Measurements from ENCODE around the gene BSPRY.

Gene BSPRY

GRCh38 chr9:113417370-113417769 lies 68.0 kb downstream of the BSPRY start:
- Histone ChIP-seq H3K27me3 (ENCODE audit: insufficient read depth, low read length, poor library complexity, severe bottlenecking) (no peaks in the 10 kb centered on the region), H3K4me3 (ENCODE audit: low read length, poor library complexity, severe bottlenecking) (no peak overlapping the region), H3K4me1 (ENCODE audit: insufficient read depth, low read length, poor library complexity, severe bottlenecking) (peaks cover 16% of the 10 kb centered on the region), H3K9me3 (ENCODE audit: insufficient read depth, low read depth, low read length) (no peaks in the 10 kb centered on the region), H3K4me2 (ENCODE audit: low read depth, low read length, poor library complexity, severe bottlenecking) (no peak overlapping the region), H3K9me2 (replicated peaks; ENCODE audit: low read depth, low read length) (no peaks in the 10 kb centered on the region), H3K79me2 (ENCODE audit: insufficient read depth, low read length) (no peaks in the 10 kb centered on the region), H4K20me1 (ENCODE audit: insufficient read depth, low read length, poor library complexity, severe bottlenecking) (no peaks in the 10 kb centered on the region), H3F3A (ENCODE audit: low read depth) (no peaks in the 10 kb centered on the region; the same call in 1 of the 2 replicates), H2AFZ (ENCODE audit: low read length) (peak overlapping the region; percentile 80; the same call in 1 of the 2 replicates), H3K9ac (ENCODE audit: low read depth, low read length, poor library complexity, severe bottlenecking) (no peak overlapping the region), H3K36me3 (ENCODE audit: insufficient read depth, low read length) (no peaks in the 10 kb centered on the region)
- peak; percentile 31 for TF ChIP-seq CTCF (conservative IDR thresholded peaks at IDR 0.05; ENCODE audit: low read length)
- no peak for TF ChIP-seq EZH2phosphoT487 (IDR thresholded peaks at IDR 0.05; ENCODE audit: borderline replicate concordance)

All from Loucy (cell line).